ENCODE measurements around the gene RNF43. TPM values are rescaled to one million over a fixed set of nuclear protein-coding genes. Genes with fewer than 3 reads are reported as not detected.
A peak's percentile ranks its signal among the peaks of the same experiment; 100 is the strongest.

The RNF43 gene
- total and polyA plus RNA-seq, 2 of the 13 experiments (the other 11 are each of a cell fraction or from before 2014, with no cell fraction given) = 31.0 to 53.4 TPM

DNA sequence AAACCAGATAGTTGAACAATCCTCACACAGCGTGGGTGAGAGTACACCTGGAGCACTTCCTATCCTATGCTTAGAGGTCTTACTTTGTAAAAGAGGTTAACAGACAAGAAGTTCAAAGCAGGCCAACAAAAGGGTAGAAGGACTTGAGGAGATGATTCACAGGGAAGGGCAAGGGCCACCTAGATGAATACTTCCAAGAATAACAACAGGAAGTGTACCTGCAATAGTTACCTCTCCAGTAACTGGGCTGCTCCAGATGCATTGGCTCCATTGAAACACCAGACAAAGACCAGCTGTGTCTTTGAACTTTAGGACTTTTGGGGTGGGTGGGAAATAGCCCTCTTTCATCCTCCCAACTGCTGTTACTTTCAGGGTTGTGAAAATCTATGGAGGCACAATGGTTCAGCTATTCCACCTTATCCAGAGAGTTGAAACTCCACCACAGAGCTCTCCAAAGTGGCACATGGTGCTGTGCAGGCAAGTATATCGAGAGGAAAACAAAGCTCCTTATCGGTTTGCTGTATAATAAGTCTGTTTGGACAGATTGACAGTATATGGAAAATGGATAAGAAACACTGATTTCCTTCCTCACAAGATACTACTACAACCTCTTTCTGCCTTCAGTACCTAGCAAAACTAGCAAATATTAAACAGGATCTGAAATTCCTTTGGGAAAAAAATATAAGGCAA, 22.7 kb downstream of the RNF43 start (continued):
- TF ChIP-seq CC2D1A (CRISPR knock-in tag; IDR thresholded peaks at IDR 0.05) = no peak
- no peak for TF ChIP-seq ZNF296 (CRISPR knock-in tag; conservative IDR thresholded peaks at IDR 0.05)
- no peak for TF ChIP-seq NBN (conservative IDR thresholded peaks at IDR 0.05)
- no peak for TF ChIP-seq ZFP41 (CRISPR knock-in tag; IDR thresholded peaks at IDR 0.05; ENCODE audit: borderline replicate concordance)
- TF ChIP-seq, protein P1, sequence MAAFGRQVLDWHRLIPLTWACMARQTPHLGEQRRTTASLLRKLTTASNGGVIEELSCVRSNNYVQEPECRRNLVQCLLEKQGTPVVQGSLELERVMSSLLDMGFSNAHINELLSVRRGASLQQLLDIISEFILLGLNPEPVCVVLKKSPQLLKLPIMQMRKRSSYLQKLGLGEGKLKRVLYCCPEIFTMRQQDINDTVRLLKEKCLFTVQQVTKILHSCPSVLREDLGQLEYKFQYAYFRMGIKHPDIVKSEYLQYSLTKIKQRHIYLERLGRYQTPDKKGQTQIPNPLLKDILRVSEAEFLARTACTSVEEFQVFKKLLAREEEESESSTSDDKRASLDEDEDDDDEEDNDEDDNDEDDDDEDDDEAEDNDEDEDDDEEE (CRISPR knock-in tag; IDR thresholded peaks at IDR 0.05) = no peak
- TF ChIP-seq, protein P2, sequence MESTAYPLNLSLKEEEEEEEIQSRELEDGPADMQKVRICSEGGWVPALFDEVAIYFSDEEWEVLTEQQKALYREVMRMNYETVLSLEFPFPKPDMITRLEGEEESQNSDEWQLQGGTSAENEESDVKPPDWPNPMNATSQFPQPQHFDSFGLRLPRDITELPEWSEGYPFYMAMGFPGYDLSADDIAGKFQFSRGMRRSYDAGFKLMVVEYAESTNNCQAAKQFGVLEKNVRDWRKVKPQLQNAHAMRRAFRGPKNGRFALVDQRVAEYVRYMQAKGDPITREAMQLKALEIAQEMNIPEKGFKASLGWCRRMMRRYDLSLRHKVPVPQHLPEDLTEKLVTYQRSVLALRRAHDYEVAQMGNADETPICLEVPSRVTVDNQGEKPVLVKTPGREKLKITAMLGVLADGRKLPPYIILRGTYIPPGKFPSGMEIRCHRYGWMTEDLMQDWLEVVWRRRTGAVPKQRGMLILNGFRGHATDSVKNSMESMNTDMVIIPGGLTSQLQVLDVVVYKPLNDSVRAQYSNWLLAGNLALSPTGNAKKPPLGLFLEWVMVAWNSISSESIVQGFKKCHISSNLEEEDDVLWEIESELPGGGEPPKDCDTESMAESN (CRISPR knock-in tag; conservative IDR thresholded peaks at IDR 0.05) = peak; percentile 42; the same call in 1 of the 2 replicates
- TF ChIP-seq ZBTB8A (CRISPR knock-in tag; IDR thresholded peaks at IDR 0.05; ENCODE audit: borderline replicate concordance, low read depth) = no peak
- no peak for TF ChIP-seq SALL2 (CRISPR knock-in tag; IDR thresholded peaks at IDR 0.05)
- no peak for TF ChIP-seq ZNF121 (CRISPR knock-in tag; IDR thresholded peaks at IDR 0.05)
- TF ChIP-seq HCFC1 (IDR thresholded peaks at IDR 0.05; ENCODE audit: low read depth, low read length) = no peak
- peak; percentile 81 for TF ChIP-seq MED1 (CRISPR knock-in tag; IDR thresholded peaks at IDR 0.05)
- TF ChIP-seq KAT8 (CRISPR knock-in tag; IDR thresholded peaks at IDR 0.05) = peak; percentile 40; the same call in 1 of the 2 replicates
- peak; percentile 24; the same call in 1 of the 2 replicates for TF ChIP-seq PHF8 (CRISPR knock-in tag; IDR thresholded peaks at IDR 0.05)
- TF ChIP-seq, protein P3, sequence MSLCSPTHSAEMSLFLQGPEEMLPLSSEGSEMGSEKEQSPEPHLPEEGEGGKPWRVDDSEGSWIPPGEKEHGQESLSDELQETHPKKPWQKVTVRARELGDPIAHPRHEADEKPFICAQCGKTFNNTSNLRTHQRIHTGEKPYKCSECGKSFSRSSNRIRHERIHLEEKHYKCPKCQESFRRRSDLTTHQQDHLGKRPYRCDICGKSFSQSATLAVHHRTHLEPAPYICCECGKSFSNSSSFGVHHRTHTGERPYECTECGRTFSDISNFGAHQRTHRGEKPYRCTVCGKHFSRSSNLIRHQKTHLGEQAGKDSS (CRISPR knock-in tag; IDR thresholded peaks at IDR 0.05; ENCODE audit: borderline replicate concordance, low read depth) = no peak
- TF ChIP-seq ZSCAN30 (CRISPR knock-in tag; IDR thresholded peaks at IDR 0.05) = no peak
- TF ChIP-seq ZNF670 (CRISPR knock-in tag; IDR thresholded peaks at IDR 0.05; ENCODE audit: borderline replicate concordance) = no peak
- TF ChIP-seq MEF2D (CRISPR knock-in tag; IDR thresholded peaks at IDR 0.05) = no peak
- TF ChIP-seq ZNF782 (CRISPR knock-in tag; IDR thresholded peaks at IDR 0.05; ENCODE audit: borderline replicate concordance) = no peak
- TF ChIP-seq ZNF207 (IDR thresholded peaks at IDR 0.05; ENCODE audit: borderline replicate concordance) = no peak
- TF ChIP-seq ZNF569 (CRISPR knock-in tag; IDR thresholded peaks at IDR 0.05; ENCODE audit: borderline replicate concordance) = no peak
- TF ChIP-seq, protein P4, sequence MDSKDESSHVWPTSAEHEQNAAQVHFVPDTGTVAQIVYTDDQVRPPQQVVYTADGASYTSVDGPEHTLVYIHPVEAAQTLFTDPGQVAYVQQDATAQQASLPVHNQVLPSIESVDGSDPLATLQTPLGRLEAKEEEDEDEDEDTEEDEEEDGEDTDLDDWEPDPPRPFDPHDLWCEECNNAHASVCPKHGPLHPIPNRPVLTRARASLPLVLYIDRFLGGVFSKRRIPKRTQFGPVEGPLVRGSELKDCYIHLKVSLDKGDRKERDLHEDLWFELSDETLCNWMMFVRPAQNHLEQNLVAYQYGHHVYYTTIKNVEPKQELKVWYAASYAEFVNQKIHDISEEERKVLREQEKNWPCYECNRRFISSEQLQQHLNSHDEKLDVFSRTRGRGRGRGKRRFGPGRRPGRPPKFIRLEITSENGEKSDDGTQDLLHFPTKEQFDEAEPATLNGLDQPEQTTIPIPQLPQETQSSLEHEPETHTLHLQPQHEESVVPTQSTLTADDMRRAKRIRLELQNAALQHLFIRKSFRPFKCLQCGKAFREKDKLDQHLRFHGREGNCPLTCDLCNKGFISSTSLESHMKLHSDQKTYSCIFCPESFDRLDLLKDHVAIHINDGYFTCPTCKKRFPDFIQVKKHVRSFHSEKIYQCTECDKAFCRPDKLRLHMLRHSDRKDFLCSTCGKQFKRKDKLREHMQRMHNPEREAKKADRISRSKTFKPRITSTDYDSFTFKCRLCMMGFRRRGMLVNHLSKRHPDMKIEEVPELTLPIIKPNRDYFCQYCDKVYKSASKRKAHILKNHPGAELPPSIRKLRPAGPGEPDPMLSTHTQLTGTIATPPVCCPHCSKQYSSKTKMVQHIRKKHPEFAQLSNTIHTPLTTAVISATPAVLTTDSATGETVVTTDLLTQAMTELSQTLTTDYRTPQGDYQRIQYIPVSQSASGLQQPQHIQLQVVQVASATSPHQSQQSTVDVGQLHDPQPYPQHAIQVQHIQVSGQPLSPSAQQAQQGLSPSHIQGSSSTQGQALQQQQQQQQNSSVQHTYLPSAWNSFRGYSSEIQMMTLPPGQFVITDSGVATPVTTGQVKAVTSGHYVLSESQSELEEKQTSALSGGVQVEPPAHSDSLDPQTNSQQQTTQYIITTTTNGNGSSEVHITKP (CRISPR knock-in tag; IDR thresholded peaks at IDR 0.05; ENCODE audit: low read depth) = peak; percentile 84; the same call in 1 of the 2 replicates
- peak; percentile 84 for TF ChIP-seq NFIC (IDR thresholded peaks at IDR 0.05; ENCODE audit: low read length)
